SW 1271 (cell line): Measurements from ENCODE around the gene NOS3.
A peak's percentile ranks its signal among the peaks of the same experiment; 100 is the strongest.

Source experiments
- DNase-seq, 2 experiments: peaks; one replicate each; lab custom pipeline; 2025; lab: John Stamatoyannopoulos, UW

NOS3 gene

DNA sequence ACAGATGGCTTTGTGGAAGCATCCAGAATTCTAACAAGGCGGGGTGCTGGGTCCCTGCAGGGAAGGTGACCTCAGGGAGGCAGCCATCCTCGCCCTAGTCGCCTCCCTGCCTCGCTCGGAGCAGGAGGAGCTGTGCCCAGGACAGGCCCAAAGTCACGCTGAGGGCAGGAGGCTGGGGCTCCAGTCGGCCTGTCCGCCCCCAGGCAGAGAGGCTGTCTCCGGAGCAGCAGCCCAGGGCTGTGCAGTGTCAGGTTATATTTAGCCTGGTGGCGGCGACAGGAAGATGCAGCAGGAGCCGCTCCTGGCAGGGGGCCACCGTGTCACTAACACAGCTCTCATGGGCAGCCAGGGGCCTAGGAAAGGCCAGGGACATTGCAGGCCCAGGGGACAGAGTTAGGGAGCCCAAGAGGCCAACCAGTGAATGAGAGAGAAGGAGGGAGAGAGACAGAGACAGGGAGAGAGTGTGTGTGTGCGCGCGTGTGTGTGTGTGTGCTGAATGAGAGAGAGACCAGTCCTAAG, 26.2 kb upstream of the NOS3 start:
- DNase-seq: no peak

DNA sequence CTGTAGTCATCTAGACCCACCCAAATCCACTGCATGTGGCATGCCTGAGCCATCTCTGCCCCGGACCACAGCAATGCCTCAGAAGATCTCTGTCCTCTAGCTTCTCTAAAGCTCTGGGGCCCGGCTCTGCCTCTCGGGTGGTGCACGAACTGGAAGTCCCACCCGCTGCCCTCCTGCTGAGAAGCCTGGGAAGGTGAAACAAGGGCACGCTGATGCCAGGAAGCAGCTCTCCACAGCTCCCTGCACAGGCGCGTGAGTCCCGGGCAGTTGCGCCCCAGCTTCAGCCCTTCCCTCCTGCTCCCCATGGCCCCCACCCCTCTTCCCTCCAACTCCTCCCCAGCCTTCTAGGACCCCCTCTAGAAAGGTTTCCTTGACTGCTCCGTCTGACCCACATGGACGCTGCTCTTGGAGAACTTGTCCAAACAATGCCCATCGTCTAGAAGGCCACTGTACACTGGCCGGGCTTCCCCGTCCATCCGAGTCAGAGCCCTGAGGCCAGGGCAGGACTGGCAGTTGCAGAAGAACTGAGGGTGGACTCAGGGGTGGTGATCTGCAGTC, 25.5 kb upstream of the NOS3 start:
- no peak for DNase-seq

DNA sequence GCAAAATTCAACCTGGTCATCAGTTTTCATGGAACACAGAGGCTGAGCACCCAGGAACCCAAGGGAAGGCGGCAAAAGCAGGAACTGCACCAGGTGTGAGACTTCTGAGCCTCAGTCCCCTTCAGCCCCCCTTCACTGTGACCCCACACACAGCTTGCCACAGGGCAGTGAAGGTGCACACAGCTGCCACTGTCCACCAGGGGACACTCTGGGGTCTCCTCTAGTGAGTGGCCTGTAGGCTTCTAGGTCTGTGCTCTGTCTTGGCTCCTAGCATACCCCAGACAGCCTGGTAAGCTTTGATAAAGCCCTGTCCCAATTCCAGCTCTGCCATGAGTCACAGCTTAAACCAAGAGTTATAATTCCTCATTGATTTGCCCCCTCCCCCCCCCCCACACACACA, 24.8 kb upstream of the NOS3 start:
- no peak for DNase-seq

DNA sequence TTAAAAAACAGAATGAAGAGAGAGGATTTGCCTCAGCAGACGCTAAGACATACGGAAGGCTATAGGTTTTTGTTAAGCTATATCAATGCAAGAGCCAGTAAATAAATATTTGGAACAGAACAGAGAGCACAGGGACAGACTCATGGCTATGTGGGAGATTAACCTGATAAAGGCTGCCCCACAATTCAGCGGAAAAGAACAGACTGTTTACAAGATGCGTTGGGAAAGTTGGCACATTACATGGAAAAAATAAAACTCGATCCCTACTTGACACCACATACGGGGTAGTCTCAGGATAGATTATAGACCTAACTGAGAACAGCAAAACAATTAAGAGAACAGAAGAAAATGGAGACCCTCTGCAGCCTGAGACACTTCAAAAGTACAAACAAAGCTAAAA, 23.5 kb upstream of the NOS3 start:
- no peak for DNase-seq

DNA sequence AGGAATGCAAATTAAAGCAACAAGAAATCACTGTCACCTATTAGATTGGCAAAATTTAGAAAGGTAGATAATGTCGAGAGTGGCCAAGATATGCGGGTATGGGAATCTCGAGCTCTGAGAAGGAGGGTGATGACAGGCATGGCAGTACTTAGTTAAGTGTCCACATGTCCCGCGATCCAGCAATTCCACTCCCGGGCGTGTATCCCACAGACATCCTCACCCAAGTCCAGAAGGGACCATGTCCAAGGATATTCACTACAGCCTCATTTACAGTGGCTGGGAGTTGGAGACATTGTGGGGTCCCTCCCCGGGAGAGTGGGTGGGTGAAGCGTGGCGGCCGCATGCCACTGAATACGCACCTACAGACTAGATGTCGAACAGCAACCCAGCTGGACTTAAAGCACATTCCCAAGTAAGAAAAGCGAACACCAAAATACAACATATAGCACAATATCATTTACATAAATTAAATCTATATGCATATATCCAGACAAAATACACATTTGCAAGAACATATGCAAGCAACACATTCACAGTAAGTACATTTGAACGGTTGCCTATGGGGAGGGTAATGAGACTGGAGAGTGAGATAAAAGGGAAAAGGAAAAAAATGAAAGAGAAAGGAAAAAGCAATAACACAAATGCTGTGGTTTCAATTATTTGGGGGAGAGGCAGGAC, 22.6 kb upstream of the NOS3 start:
- no peak for DNase-seq

DNA sequence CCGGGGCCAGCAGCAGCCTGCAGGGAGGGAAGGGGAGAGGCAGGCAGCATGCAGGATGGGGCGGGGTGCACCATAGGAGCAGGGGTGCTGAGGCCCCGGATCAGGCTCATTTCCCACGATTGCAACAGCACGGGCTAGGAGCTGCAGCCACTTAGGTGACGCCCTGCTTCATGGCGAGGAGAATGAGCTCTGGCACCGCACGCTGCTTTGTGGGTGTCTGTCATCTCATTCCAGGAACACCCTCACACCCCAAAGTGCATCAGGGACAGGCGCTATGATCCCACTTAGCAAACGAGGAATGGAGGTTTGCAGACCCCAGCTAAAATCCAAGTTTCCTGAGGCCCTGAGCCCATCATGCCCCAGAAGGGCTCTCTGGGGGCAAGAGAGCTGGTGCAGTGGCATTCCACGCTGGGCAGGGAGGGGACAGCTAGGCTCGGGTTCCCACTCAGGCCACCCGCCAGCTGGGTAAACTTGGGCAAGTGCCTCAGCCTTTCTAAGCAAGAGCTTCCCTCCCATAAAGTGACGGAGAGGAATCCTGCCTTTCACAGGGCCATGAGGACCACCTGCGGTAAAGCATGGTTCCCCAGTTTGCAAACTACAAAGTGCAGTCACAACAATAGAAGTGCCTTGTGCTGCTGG, 22.0 kb upstream of the NOS3 start:
- no peak for DNase-seq

DNA sequence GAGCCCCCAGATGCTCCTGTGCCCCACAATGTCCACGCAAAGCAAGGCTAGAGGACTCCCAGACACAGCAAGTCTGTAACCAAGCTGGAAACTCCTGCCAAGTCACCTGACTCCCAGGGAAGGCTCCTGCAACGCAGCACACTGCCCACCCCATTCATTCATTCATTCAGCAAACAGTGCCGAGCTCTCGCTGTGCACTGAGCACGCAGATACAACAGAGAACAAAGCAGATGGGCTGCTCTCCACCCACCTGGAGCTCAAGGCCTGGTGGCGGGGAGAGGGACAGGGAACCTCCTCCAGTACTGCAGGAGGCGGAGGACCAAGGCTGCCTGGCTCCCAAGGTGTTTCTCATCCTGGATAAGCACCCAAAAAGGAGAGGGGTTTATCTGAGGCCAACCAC, 21.3 kb upstream of the NOS3 start:
- no peak for DNase-seq

DNA sequence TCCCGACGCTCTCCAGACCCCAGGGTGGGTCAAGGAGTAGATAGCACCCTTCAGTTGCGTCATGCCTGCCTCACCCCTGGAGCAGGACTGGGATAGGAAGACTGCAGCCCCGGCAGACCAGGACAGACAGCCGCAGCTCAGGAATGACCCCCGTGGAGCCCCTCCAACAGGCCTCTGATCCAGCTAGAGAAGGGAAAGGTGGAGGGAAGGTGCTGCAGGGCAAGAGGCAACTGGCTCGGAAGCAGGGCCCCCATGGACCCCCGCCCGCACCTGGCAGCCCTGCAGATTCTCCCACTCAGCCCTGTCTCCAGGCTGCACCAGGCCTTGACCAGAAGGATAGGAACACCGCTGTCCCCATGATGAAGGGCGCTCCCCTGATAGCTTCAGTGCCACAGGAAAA, 20.4 kb upstream of the NOS3 start:
- no peak for DNase-seq

DNA sequence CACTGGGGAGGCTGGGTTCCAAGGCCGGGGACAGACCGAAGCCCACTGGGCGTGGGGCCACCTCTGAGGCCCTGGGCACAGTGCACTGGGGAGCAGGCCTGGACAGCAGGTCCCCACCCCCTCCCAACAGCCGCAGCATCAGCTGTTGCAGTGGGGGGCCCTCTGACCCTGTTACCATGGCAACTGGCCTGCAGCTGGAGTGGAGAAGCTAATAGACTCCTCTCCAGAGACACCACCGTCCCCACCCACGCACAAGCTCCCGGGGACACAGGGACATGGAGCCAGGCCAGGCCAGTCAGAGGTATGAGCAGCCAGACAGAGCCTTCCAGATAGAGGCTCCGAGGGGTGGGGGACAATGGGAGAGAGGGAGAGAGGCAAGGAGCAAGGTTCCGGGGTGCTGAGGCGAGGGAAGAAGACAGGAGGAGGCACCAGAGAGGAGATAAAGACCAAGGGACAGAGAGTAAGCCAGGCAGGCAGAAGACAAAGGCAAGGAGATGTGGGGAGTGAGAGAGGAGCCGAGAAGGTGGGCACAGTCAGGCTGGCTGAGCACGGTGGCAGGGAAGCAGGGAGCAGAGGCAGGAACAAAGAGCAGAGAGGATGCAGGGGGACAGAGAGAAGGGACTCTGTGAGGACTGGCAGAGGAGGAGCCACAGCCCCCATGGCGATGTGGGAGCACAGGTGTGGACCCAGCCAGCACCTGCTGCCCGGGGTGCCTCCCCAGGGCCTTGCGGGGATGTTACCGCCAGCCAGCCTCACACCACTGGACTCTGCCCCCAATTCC, 19.4 kb upstream of the NOS3 start:
- DNase-seq: no peak

DNA sequence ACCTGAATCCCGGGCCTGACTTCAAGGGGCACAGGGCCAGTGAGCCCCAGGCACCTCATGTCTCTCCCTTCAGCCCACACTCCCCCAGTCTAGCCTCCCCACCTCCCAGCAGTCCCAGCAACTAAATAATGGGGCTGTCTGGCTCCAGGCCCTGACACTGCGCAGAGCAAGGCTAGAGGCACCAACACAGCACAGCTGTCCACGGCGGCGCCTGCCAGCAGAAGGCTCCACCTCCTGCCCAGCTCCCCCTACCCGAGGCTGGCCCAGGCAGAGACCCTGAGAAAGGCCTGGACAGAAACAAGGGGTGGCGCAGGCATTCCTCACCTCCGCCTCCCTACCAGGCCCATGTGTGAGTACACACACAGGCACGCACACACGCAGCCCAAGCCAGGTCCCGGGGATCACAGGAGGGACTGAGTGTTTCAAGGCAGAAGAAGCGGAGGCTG, 18.8 kb upstream of the NOS3 start:
- DNase-seq: no peak

DNA sequence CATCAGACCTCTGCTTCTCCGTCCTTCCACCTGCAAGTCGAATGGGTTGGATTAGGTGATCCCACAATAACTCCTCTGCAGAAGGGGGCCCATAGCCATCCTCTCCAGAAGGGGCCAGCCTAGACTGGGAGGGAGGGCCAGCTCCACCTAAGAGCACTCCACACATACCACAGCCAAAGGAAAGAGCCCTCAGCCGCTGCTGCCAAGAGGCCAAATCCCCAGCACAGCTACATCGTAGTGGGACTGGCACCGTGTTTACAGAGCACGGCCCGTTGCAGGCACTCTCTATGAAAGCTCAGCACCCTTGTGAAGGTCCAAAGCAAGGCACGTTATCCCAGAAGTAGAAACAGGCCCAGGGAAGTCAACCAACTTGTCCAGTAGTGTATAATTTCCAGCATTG, 18.1 kb upstream of the NOS3 start:
- DNase-seq: no peak

DNA sequence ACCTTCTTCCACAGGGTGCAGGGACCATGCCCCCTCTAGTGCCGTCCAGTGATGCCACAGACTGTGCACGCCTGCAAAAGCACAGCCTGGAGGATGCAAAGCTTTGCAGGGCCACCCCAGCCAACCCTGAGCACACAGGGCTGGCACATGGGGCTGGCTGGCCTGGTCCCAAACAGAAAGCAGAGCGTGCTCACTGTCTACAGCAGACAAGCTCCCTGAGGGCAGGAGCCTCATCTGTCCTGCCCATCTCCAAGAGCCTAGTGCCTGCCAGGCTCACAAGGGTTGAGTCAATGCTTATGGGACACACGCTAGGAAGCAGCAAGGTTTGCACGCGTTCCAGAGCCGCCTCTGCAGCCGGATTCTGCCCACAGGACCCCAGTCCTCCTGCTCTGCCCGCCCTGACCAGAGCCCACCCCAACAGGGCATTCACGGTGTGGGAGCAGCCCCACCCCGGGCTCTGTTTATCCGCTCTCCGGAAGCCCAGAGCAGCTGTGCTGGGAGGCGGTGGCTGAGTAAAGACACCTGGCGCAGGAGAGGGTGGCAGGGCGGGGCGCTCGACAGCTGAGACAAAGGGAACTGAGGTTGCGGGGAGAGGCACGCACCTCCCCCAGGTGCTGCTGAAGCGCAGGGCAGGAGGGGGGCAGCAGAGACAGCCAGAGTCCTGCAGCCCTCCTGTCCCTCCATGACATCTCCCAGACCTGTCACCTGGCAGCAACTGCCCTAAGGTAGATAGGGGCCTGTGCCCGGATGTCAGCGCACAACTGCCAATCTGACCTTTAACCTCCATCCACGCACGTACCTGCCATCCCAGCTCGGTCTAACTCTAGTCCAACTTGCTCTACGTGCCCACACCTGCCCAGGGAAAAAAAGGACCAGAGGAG, 17.0 kb upstream of the NOS3 start:
- no peak for DNase-seq

DNA sequence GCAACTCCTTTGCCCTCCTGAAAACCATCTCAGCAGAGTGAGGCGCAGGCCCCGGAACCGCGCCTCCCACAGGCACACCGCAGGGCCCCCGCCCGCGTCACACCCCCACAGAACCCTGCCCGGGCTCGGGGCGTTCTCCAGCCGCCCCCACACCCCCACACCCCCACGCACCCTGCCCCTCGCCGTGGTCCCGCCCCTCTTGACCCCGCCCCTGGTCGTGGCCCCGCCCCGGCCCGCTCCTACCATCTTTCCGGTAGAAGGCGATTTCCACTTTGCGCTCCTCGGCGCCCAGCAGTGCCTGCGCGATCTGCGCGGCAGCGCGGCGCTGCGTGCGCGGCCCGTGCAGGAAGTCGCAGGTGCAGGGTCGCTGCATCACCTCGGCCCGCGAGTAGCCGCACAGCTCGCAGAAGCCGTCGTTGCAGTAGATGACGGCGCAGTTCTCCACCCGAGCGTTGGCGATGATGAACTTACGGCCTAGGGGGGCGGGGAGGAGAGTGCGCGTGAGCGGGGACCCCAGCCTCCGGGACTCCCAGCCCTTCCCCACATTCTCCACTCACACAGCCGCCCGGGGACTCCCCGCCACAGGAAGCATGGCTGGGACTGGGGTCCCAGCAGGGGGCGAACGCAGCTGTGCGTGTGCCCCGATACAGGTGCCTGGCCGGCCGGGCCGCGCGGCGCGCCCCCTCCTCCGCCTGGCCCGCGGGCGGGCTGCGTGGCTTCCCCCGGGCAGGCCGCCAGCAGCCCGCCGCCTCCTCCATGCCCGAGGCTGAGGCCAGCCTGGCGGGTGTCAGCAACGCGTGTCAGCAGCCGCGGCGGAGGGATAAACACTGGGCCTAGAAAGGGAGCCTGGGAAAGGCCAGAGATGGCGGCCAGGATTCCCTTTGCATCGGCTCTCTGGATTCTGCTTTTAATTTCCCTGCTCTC, 16.1 kb upstream of the NOS3 start:
- peak in 1 of 2 experiments; percentile 35 for DNase-seq

DNA sequence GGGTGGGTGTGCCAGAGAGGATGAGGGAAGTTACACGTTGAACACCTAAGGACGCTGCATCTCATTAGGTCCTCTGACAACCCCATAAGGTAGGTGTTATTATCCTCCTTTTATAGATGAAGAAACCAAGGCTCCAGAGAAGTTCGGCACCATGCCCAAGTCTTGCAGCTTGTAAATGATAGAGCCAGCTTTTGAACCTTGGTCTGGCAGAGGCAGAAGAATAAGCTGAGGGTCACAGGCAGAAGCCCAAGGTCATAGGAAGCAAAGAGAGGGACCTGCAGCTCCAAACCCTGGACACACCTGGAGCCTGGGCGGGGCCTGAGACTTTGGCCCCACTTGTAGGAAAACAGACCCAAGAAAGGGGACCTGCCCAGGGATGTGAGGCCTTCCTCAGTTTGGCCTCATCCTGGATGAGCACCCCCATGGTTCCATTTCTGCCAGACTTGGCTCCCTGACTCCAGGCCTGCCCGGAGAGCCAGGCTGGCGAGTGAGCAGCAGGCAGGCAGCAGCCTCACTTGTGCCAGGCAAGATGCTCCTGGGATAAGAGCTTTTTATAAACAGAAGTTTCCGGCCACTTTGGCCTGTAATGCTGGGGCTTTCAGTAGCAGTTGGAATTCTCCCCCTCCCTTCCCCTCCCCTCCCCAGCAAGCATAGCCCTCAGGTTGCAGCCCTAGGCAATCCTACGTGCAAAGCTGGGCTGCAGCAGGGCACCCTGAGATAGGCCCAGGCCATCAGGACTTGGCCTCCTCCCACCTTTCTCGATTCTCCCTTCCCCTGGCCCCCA, 15.1 kb upstream of the NOS3 start:
- DNase-seq: no peak

DNA sequence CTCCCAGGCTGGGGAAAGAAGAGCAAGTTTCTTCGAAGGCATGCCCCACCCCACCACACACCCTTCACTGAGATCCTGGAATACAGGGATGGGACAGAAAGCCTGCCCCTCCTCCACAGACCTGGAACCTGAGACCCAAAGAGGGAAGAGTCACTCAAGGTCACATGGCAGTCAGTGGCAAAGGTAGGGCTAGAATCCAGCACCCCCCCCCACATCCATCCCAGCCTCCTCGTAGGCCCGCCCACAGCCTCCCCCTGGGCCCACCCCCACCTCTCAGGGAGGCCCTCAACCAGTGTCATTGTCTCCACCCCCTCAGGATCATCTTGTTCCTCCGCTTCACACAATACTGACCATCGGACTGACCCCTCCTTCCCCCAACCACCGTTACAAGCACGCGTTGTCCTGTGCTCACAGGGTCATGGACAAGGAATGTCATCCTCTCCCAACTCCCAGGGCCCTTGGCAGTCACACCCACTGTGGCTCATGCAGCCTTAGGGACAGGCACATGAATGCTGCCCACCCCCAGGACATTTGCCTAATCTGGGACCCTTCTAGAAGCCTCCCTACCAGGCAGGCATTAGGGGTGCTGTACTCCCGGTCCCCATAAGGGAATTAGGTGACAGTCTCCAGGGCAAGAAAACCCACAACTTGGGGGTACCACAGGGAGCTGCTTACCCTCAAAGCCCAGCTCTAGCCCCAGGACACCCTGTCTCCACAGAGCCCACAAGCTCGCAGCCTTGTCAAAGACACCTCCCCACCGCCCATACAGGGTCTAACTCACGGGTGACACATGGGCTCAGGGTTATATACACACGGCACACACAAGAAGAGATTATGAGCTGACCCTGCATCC, 14.1 kb upstream of the NOS3 start:
- DNase-seq: no peak

DNA sequence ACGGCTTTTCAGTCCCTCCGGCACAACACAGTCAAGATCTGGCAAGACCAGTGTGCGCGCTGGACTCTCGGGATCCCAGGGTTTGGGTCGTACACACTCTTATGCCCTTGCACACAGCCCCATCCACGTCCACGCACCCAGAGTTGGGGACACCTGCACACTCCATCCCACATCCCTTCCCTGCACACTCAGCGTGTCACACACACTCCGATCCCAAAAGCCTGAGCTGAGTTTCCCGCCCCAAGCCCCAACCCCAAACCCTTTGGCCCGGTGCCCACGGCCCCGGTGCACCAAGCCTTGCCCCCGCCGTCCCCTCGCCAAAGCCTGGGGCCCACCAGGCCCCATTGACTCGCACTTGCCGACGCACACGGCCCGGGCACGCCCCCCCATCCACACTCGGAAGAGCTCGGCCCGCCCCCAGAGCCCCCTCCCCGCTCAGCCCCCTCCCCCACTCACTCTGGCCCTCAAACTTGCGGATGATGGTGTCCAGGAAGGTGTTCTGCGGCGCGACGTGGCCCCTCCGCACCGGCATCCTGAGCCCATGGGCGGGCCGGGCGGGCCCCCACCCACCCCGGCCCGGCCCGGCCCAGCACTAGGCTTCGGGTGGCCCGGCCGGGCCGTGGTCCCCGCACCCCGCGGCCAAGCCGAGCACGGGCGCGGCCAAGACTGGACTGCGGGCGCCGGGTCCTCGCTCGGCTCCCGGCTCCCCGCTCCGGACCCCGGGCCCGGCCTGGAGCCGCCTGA, 13.3 kb upstream of the NOS3 start:
- no peak for DNase-seq

DNA sequence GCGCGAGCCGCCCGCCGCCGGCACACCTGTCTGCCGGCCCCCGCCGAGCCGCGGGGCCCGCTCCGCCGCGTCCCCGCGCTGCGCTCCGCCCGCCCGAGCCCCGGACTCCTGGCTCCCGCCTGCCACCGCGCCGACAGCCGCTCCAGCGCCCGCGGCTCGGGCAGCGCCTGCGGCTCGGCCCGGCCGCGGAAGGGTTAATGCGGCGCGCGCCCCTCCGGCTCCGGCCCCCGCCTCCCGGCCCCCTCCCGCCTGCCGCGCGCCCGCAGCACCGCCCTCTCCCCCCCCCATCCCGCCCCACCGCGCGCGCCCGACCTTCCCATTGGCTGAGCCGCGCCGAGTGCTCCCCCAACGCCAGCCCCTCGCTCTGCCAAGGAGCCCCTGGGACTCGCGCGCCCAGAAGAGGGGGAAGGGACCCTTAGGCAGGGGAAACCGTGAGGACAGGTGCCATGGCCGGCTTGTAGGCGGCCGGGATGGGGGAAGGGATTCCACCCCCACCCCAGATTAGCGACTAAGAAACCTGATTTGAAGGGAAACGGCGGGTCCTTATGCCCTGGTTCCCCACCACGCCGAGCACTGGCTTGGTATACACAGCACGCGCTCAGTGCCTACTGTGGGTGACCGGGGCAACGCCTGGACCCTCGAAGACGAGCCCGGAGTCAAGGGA, 12.6 kb upstream of the NOS3 start, which contains the start of gene KCNH2:
Gene KCNH2, minus strand, starts transcription at position 196 of the 664 bp plus-strand sequence. CDS start 408 bp downstream, outside the sequence.
- DNase-seq: no peak
